ENCODE data around the gene CPNE2.

Gene CPNE2

DNA sequence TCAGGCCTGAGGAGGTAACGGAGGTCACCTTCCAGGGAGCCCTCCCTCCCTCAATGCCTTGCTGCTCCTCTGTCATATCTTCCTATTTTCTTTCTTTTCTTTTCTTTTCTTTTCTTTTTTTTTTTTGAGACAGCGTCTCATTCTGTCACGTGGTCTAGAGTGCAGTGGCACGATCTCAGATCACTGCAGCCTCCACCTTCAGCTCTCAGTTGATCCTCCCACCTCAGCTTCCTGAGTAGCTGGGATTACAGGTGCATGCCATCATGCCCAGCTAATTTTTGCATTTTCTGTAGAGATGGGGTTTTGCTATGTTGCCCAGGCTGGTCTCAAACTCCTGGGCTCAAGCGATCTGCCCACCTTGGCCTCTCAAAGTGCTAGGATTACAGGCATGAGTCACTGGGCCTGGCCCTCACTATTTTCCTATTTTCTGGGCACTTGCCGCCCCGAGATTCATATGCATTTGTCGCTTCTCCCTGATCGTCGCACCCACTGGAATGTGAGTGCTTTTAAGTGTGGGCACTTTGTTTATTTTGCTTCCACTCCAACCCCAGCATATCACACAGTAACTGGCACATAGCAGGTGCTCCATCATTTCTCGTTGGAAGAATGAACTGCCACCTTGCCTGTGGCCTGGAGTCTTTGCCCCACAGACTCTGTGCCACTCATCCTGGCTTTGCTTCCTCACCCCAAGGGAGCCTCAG lies 31.7 kb downstream of the CPNE2 start:
- DNase-seq (ENCODE audit: low spot score), result no peak

GRCh38 chr16:57125376-57125775 lies 33.0 kb downstream of the CPNE2 start:
- DNase-seq (ENCODE audit: low spot score), result no peak

DNA sequence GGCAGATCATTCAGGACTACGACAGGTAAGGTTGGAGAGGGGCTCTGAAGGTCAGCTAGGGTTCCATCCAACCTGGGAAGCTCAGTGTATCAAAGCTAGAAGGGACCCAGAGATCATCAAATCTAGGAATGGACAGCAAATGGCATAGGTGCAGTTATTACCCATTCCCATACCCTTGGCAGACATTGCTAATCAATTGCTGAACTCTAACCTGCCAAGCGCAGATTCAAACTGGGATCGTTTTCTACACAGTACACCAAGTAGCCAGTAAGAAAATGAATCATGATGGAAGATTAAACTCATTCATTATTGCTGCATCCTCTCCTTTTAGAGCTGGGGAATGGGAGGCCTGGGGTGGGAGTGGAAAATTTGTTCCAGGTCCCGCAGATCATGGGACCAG lies 33.6 kb downstream of the CPNE2 start:
- no peak for DNase-seq (ENCODE audit: low spot score)

GRCh38 chr16:57126411-57126810 lies 34.0 kb downstream of the CPNE2 start:
- DNase-seq (ENCODE audit: low spot score), result no peak

DNA sequence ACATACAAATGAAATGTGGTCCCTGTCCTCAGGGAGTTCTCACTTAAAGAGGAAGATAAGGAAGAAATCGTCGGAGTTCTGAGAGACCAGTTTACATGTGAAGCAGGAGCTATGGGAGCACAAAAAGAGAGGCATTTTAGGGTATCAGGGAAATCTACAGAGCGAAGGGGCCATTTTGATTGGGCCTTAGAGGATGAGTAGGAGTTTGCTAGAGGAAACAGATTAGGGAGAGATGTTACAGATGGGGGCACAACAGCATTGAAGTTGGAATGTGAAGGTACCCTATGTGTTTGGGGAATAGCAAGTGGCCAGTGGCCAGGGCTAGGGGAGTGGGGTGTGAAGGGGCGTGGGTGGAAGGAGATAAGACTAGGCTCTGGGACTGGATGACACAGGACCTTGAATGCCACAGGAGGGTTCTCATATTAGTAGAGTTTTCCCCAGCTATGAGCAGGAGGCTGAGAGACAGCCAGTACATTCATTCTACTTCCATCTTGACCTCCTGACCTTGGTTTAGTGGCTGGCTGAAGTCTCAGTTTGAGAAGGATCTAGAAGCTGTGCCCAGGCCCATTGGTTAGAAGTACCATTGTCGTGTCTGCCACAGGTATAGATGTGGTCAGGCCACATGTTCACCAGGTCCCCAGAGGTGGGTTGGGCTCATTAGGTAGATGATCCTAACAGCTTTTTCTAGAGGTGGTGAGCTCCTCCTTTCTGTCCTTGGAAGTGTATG lies 34.8 kb downstream of the CPNE2 start:
- no peak for DNase-seq (ENCODE audit: low spot score)

DNA sequence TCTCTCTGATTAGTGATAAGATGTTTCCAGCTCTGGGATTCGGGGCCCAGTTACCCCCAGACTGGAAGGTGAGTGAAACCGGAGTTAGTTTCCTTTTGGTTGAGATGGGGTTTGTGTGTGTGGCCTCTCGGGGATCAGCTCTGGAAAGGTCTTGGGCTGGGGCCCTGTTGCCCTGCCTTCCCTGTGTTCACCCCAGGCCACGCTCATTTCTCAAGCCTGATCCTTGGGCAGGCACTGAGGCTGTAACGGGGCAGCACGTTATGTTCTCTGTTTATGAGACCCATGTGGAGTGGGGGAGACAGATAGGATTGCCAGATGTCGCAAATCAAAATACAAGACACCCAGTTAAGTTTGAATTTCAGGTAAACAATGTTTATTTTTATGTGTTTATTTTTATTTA lies 35.5 kb downstream of the CPNE2 start:
- DNase-seq (ENCODE audit: low spot score), result no peak

DNA sequence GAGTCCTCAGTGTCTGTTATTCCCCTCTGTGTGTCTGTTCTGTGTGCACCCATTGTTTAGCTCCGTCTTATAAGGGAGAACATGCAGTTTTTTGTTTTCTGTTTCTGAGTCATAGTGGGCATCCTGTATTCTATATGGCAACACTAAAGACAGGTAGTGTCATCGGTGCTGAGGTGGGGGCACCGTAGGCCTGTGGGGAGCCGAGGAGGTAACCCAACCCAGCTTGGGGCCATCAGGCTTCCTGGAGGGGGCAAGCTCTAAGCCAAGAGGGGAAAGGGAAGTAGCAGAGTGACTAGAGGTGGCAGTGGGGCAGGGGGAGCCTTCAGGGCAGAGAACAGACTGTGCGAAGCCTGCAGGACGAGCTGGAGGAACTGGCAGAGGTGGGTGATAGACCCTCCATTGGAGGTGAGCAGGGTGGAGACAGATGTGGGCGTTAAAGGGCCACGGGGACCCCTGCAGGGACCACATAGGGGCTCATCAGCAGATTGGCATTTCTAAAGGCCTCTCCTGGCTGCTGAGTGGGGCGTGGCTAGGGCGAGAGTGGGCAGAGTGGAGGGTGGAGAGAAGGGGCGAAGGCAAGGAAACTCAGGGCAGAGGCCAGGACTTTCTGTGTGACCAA lies 36.5 kb downstream of the CPNE2 start:
- DNase-seq (ENCODE audit: low spot score), result no peak

DNA sequence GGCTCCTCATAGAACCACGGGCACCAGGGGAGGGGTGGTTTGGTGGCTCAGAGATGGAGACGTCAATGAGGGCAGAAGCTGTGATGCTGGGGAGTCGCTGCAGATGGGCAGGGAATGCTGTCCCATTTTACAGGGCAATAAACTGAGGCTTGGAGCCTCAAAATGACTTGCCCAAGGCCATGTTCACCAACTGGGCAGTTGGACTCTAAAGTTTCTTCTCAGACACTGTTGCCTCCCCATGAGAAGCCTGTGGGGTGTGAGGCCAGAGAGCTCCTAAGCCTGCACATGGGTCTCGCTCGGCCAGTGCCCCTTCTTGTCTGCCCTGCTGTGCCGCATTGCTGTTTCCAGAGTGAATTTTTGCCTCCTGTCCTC lies 38.6 kb downstream of the CPNE2 start:
- no peak for DNase-seq (ENCODE audit: low spot score)

- DNase-seq (ENCODE audit: low spot score), result no peak
Observed at GRCh38 chr16:57131351-57131970, 39.1 kb downstream of the CPNE2 start.

DNA sequence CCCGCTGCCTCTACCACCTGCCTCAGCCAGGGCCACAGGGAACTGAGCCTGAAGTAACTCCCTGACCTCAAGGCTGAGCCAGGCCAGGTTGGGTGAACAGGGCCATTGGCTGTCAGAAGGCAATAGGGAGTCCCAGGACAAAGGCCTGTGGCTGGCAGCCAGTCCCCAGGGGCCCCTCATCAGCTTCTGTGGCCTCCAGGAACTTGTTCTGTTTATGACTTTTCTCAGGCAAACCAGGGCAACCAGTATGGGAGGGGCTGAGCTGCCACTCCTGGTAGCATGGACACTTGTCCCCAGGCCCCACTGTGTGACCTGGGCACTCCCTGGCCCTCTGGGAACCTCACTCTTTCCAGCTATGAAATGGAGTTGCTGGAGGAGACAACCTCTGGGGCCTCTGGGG lies 40.1 kb downstream of the CPNE2 start:
- no peak for DNase-seq (ENCODE audit: low spot score)

DNA sequence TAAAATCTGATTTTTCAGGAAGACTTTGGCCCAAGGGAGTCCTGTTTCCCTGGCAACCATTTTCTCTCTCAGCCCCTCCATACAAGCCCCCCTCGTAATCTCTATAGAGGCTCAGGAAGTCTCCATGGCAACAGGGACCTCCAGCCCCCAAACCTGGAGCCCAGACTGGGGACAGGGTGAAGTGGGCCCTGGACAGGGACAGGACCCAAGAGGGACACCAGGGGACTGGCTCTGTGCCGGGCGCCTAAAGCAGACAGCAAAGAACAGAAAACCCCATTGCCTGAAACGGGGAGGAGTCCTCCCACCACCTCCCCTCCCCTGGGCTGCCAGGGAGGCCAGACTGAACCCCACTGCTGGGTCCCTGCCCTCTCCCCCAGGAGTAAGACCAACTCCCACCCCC lies 40.6 kb downstream of the CPNE2 start:
- no peak for DNase-seq (ENCODE audit: low spot score)

- DNase-seq (ENCODE audit: low spot score), result no peak
Observed at GRCh38 chr16:57133886-57134285, 41.5 kb downstream of the CPNE2 start.

DNA sequence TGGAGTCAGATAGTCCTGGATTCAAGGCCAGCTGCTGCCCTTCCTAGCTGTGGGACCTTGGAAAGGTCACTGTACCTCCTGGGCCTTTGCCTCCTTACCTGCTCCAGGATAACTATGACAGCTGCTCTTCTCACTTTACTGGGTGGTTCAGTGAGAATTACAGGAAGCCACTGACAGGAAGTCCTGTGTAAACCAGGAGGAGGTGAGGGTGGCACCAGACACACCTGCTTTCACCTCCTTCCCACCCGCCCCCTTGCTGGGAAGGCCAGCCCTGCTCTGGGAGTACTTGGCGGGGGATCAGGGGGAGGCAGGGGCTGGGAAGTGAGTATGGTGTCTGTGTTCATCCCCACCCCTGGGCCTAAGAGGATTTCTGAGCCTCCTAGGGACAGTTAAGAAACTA lies 42.6 kb downstream of the CPNE2 start:
- no peak for DNase-seq (ENCODE audit: low spot score)

DNA sequence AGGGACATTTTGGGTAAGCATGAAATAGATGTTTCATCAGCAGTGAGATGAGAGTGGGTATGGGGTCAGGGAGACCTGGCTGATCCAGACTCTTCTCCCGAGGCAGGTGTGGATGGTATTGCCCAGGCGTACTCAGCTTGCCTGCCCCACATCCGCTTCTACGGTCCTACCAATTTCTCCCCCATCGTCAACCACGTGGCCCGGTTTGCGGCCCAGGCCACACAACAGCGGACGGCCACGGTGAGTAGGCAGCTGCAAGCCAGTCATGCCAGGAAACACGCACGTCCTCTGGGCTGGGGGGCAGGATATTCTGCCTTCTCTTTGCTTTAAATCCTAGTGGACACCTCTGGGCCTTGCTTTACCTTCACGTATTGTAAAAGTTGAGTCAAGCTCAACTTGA lies 44.7 kb downstream of the CPNE2 start:
- DNase-seq (ENCODE audit: low spot score), result no peak

DNA sequence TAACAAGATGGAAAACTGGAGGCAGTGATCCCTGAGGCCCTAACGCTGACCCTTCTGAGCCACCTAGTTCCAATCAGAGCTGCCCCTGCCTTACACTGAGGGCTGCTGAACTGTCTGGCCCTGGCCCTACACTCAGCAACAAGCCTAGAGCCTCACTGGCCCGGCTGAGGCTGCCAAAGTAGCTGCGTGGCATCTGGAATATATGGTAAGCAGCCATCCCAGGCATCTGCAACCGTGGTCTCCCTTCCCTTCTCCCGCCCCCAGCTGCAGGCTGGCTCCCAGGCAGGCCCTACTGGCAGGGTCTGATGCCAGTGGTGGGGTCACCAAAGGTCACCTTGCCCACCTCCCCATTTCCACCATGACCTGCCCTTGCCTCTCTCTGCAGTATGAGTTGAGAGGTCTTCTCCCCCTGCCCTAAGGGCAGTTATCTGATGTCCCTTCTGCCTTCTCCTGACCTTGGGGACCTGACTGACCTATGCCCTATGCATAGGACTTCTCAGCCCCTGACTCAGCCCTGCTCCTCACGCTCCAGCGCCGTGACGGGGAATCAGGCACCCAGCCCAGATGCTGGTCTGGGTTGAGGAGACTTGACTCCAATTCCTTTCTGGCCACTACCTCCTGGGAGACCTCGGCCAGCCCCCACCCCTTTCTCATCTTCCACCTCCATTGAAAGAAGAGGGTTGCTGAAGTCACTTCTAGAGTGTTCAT lies 45.3 kb downstream of the CPNE2 start:
- DNase-seq (ENCODE audit: low spot score), result no peak

GRCh38 chr16:57138281-57138935 lies 46.0 kb downstream of the CPNE2 start:
- no peak for DNase-seq (ENCODE audit: low spot score)

GRCh38 chr16:57140931-57141668 lies 48.7 kb downstream of the CPNE2 start:
- peak; percentile 57 for DNase-seq (ENCODE audit: low spot score)

DNA sequence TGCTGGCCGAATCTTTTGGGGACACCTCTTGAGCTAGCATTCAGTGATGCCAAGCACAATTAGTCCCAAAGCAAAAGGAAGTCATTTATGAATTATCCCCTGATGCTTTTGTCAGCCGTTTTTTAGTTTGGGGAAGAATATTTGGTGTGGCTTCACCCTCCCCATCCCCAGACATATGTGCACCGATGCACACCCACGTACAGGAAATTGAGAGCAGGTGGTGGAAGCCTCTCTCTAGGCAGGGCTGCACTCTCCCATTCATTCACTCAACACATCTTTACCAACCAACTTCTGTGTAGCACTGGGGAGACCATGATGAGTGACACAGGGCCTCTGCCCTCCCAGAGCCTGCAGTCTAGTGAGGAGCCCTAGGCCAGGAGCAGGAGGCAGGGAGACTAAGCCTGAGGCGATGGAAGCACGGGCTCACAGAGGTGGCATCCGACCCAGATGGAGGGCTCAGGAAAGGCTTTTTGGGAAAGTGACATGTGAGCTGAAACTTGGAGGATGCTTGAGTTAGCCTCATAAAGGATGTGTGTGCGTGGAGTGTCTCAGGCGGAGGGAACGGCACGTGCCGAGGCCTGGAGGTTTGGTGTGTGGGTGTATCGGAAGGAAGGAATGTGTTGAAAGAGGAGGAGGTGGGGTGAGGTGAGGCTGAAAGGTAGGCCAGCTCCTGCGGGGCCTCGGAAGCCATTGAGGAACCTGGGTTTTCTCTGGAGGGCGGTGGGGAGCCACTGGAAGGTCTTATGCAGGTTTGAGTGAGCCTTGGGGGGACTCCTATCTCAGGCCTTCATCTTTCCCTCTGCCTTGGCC lies 49.6 kb downstream of the CPNE2 start:
- no peak for DNase-seq (ENCODE audit: low spot score)

GRCh38 chr16:57143149-57143921 lies 51.0 kb downstream of the CPNE2 start:
- DNase-seq (ENCODE audit: low spot score), result no peak
